WTC11 (cell line): ENCODE results near the gene LENG1. TPM values are rescaled to one million over a fixed set of nuclear protein-coding genes. Genes with fewer than 3 reads are reported as not detected.
"Not testable (repeated sequence)": the region's sequence is repeated elsewhere in the genome, so short reads cannot be mapped to it uniquely, and the experiment has no call there.

Experiments used
- ATAC-seq: fragments of 200-7000 bp; cut with Tn5 transposase; 2 replicates; pipeline ENCODE4 v1.10.0; 2021; ENCODE audit warnings: mild to moderate bottlenecking, moderate library complexity
- CTCF ChIA-PET: fragments of 300-600 bp; sonication (Branson Sonifier 250); formaldehyde crosslinking; loops from one replicate; lab custom pipeline; 2021; ENCODE audit warnings: antibody characterized with exemption; lab: Charles Lee
- POLR2A ChIA-PET: fragments of 350-600 bp; sonication (Branson Sonifier 250); formaldehyde crosslinking; loops from one replicate; lab custom pipeline; 2021; ENCODE audit warnings: antibody characterized with exemption; lab: Charles Lee
- DNase-seq: peaks from one replicate; pipeline ENCODE4 v3.0.0; 2021; ENCODE audit warnings: low spot score
- H3K27ac Mint-ChIP-seq: 2 replicates; pipeline ENCODE4 v1.8.0; 2021; ENCODE audit warnings: mixed read lengths
- H3K27me3 Mint-ChIP-seq: 2 replicates; pipeline ENCODE4 v1.8.0; 2021; ENCODE audit warnings: low read depth, mild to moderate bottlenecking, moderate library complexity, mixed read lengths
- H3K36me3 Mint-ChIP-seq: 2 replicates; pipeline ENCODE4 v1.8.0; 2021; ENCODE audit warnings: mixed read lengths
- H3K4me1 Mint-ChIP-seq: 2 replicates; pipeline ENCODE4 v1.8.0; 2022; ENCODE audit warnings: mixed read lengths
- H3K4me3 Mint-ChIP-seq: 2 replicates; pipeline ENCODE4 v1.8.0; 2021; ENCODE audit warnings: mild to moderate bottlenecking, moderate library complexity, mixed read lengths
- H3K9me3 Mint-ChIP-seq: 2 replicates; pipeline ENCODE4 v1.8.0; 2021; ENCODE audit warnings: mixed read lengths
- AFF4 ChIP-seq: sonication (generic); formaldehyde crosslinking; IDR thresholded peaks from 2 replicates; pipeline ENCODE4 v1.8.1; 2023; ENCODE audit warnings: mild to moderate bottlenecking, missing genetic modification reagents, borderline replicate concordance
- FOXP1 ChIP-seq: sonication (generic); formaldehyde crosslinking; IDR thresholded peaks from 2 replicates; pipeline ENCODE4 v1.8.0; 2022; ENCODE audit warnings: missing genetic modification reagents, mild to moderate bottlenecking, moderate library complexity, borderline replicate concordance
- MAX ChIP-seq: sonication (generic); formaldehyde crosslinking; IDR thresholded peaks from 2 replicates; pipeline ENCODE4 v1.8.0; 2022; ENCODE audit warnings: mild to moderate bottlenecking, missing genetic modification reagents
- OVOL2 ChIP-seq: fragments of 250-450 bp; sonication (Bioruptor Pico); IDR thresholded peaks from 2 replicates; pipeline ENCODE4 v1.9.0; 2021; ENCODE audit warnings: mild to moderate bottlenecking, borderline replicate concordance
- RELA ChIP-seq: sonication (generic); formaldehyde crosslinking; IDR thresholded peaks from 2 replicates; pipeline ENCODE4 v1.8.1; 2022; ENCODE audit warnings: missing genetic modification reagents, mild to moderate bottlenecking, borderline replicate concordance
- SMAD3 ChIP-seq: sonication (generic); formaldehyde crosslinking; IDR thresholded peaks from 2 replicates; pipeline ENCODE4 v1.8.0; 2022; ENCODE audit warnings: missing genetic modification reagents, mild to moderate bottlenecking, borderline replicate concordance
- SMAD4 ChIP-seq: sonication (generic); formaldehyde crosslinking; IDR thresholded peaks from 2 replicates; pipeline ENCODE4 v1.8.0; 2022; ENCODE audit warnings: mild to moderate bottlenecking, missing genetic modification reagents
- ZBTB43 ChIP-seq: sonication (generic); formaldehyde crosslinking; IDR thresholded peaks from 2 replicates; pipeline ENCODE4 v1.8.1; 2023; ENCODE audit warnings: mild to moderate bottlenecking, missing genetic modification reagents
- ZNF121 ChIP-seq: sonication (generic); formaldehyde crosslinking; IDR thresholded peaks from 2 replicates; pipeline ENCODE4 v1.8.0; 2023; ENCODE audit warnings: missing genetic modification reagents
- total RNA-seq: library from RNA; stranded (reverse); gene quantifications from 3 replicates; pipeline ENCODE4 v1.2.3, GENCODE V29; 2021
- TF ChIP-seq, protein P1 (sequence below): sonication (generic); formaldehyde crosslinking; IDR thresholded peaks from 2 replicates; pipeline ENCODE4 v1.8.1; 2023; ENCODE audit warnings: mild to moderate bottlenecking, missing genetic modification reagents
- TF ChIP-seq, protein P2 (sequence below): sonication (generic); formaldehyde crosslinking; IDR thresholded peaks from 2 replicates; pipeline ENCODE4 v1.8.0; 2023; ENCODE audit warnings: missing genetic modification reagents, mild to moderate bottlenecking, borderline replicate concordance
- TF ChIP-seq, protein P3 (sequence below): sonication (generic); formaldehyde crosslinking; IDR thresholded peaks from 2 replicates; pipeline ENCODE4 v1.8.1; 2022; ENCODE audit warnings: low read depth, mild to moderate bottlenecking, moderate library complexity, missing genetic modification reagents, borderline replicate concordance
- TF ChIP-seq, protein P4 (sequence below): sonication (generic); formaldehyde crosslinking; conservative IDR thresholded peaks from 2 replicates; pipeline ENCODE4 v1.8.1; 2022; ENCODE audit warnings: mild to moderate bottlenecking, missing genetic modification reagents

The LENG1 gene
- total RNA-seq, 1 experiment from 2014 or later, result 4.9 TPM

DNA sequence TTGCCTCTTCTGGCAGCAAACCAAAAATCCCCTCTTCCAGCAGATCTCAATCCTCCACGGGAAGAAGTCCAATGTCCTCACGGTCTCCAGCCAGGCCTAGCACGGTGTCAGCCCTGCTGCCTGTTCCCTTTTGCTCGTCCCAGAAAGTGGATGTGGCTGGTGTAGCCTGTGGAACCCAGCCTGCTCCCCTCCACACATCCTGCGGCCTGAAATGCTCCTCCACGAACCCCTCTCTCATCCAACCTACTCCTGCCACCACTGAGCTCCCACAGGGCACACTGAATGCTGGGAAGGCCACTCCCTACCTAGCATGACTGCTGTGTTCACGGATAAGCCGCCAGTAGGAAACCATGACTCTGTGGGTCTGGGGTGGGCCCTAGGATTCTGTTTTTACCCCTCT is 26.8 kb upstream of the LENG1 start (continued):
- no peak for TF ChIP-seq SMAD4
- TF ChIP-seq FOXP1 (CRISPR knock-in tag), result no peak

GRCh38 chr19:54183431-54183830 is 23.9 kb upstream of the LENG1 start:
- no peaks in the 10 kb centered on the region for H3K27me3 Mint-ChIP-seq
- no peak for ATAC-seq
- no peak overlapping the region for H3K4me3 Mint-ChIP-seq
- CTCF ChIA-PET, result interaction anchor here (0.7 to 1.2 kb wide), 2 partner anchors 12 to 82 kb away, joined by 3 read pairs; no protein-coding TSS in a partner anchor
- H3K36me3 Mint-ChIP-seq, result peaks cover 32% of the 10 kb centered on the region
- peaks cover 28% of the 10 kb centered on the region for H3K4me1 Mint-ChIP-seq
- TF ChIP-seq RELA (no peak), ZNF121 (CRISPR knock-in tag) (no peak), MAX (no peak), SMAD3 (CRISPR knock-in tag) (no peak), OVOL2 (no peak)
- TF ChIP-seq, protein P1, sequence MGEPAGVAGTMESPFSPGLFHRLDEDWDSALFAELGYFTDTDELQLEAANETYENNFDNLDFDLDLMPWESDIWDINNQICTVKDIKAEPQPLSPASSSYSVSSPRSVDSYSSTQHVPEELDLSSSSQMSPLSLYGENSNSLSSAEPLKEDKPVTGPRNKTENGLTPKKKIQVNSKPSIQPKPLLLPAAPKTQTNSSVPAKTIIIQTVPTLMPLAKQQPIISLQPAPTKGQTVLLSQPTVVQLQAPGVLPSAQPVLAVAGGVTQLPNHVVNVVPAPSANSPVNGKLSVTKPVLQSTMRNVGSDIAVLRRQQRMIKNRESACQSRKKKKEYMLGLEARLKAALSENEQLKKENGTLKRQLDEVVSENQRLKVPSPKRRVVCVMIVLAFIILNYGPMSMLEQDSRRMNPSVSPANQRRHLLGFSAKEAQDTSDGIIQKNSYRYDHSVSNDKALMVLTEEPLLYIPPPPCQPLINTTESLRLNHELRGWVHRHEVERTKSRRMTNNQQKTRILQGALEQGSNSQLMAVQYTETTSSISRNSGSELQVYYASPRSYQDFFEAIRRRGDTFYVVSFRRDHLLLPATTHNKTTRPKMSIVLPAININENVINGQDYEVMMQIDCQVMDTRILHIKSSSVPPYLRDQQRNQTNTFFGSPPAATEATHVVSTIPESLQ (CRISPR knock-in tag), result no peak
- TF ChIP-seq, protein P2, sequence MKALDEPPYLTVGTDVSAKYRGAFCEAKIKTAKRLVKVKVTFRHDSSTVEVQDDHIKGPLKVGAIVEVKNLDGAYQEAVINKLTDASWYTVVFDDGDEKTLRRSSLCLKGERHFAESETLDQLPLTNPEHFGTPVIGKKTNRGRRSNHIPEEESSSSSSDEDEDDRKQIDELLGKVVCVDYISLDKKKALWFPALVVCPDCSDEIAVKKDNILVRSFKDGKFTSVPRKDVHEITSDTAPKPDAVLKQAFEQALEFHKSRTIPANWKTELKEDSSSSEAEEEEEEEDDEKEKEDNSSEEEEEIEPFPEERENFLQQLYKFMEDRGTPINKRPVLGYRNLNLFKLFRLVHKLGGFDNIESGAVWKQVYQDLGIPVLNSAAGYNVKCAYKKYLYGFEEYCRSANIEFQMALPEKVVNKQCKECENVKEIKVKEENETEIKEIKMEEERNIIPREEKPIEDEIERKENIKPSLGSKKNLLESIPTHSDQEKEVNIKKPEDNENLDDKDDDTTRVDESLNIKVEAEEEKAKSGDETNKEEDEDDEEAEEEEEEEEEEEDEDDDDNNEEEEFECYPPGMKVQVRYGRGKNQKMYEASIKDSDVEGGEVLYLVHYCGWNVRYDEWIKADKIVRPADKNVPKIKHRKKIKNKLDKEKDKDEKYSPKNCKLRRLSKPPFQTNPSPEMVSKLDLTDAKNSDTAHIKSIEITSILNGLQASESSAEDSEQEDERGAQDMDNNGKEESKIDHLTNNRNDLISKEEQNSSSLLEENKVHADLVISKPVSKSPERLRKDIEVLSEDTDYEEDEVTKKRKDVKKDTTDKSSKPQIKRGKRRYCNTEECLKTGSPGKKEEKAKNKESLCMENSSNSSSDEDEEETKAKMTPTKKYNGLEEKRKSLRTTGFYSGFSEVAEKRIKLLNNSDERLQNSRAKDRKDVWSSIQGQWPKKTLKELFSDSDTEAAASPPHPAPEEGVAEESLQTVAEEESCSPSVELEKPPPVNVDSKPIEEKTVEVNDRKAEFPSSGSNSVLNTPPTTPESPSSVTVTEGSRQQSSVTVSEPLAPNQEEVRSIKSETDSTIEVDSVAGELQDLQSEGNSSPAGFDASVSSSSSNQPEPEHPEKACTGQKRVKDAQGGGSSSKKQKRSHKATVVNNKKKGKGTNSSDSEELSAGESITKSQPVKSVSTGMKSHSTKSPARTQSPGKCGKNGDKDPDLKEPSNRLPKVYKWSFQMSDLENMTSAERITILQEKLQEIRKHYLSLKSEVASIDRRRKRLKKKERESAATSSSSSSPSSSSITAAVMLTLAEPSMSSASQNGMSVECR (CRISPR knock-in tag), result no peak
- TF ChIP-seq, protein P3, sequence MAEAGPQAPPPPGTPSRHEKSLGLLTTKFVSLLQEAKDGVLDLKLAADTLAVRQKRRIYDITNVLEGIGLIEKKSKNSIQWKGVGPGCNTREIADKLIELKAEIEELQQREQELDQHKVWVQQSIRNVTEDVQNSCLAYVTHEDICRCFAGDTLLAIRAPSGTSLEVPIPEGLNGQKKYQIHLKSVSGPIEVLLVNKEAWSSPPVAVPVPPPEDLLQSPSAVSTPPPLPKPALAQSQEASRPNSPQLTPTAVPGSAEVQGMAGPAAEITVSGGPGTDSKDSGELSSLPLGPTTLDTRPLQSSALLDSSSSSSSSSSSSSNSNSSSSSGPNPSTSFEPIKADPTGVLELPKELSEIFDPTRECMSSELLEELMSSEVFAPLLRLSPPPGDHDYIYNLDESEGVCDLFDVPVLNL (CRISPR knock-in tag), result 0 out of 2 replicates have a peak, but pooled peaks have one; percentile 2
- TF ChIP-seq, all 79 proteins: peak for 1
- POLR2A ChIA-PET, result no interaction called here
- DNase-seq, result no peak
- H3K27ac Mint-ChIP-seq, result no peak overlapping the region
- no peaks in the 10 kb centered on the region for H3K9me3 Mint-ChIP-seq

DNA sequence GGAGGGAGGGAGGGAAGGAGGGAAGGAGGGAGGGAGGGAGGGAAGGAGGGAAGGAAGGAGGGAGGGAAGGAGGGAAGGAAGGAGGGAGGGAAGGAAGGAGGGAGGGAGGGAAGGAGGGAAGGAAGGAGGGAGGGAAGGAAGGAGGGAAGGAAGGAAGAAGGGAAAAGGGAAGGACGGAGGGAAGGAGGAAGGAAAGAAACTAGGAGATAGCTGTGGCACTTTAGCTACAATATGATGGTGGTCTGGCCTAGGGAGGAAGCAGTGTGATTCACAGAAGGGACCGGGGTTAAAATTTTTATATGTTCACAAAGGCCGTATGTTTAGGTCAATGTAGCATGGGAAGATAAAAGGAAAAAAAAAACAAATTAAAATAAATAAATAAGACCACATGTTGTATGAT is 22.4 kb upstream of the LENG1 start:
- H3K27me3 Mint-ChIP-seq, H3K27ac Mint-ChIP-seq, POLR2A ChIA-PET, H3K4me3 Mint-ChIP-seq, H3K9me3 Mint-ChIP-seq, ATAC-seq, DNase-seq: not testable (repeated sequence)
- CTCF ChIA-PET, result interaction anchor here (1.1 to 1.5 kb wide), 2 partner anchors 9 to 84 kb away, joined by 4 to 6 read pairs; partner anchors contain the start of gene TMC4
- H3K36me3 Mint-ChIP-seq, result peaks cover 30% of the 10 kb centered on the region
- peaks cover 18% of the 10 kb centered on the region for H3K4me1 Mint-ChIP-seq

- ChIA-PET POLR2A (interaction anchor here (1.0 to 1.3 kb wide), 3 partner anchors 9 to 136 kb away, joined by 4 to 13 read pairs (median 5); partner anchors contain the start of gene MBOAT7), CTCF (interaction anchor here (0.7 to 2.3 kb wide), 15 partner anchors 9 to 259 kb away, joined by 3 to 84 read pairs (median 5); partner anchors contain the start of genes CNOT3, MBOAT7, TSEN34 and TTYH1)
- Mint-ChIP-seq H3K4me1 (peaks cover 17% of the 10 kb centered on the region), H3K27ac (no peak overlapping the region), H3K27me3 (no peaks in the 10 kb centered on the region), H3K36me3 (peaks cover 28% of the 10 kb centered on the region), H3K4me3 (no peak overlapping the region), H3K9me3 (no peaks in the 10 kb centered on the region)
- DNase-seq, result no peak
- ATAC-seq, result no peak
- no peak for TF ChIP-seq AFF4
- no peak for TF ChIP-seq ZBTB43 (CRISPR knock-in tag)
- TF ChIP-seq, protein P4, sequence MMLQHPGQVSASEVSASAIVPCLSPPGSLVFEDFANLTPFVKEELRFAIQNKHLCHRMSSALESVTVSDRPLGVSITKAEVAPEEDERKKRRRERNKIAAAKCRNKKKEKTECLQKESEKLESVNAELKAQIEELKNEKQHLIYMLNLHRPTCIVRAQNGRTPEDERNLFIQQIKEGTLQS (CRISPR knock-in tag), result no peak
- TF ChIP-seq, protein P1 (CRISPR knock-in tag), result no peak
Measured at GRCh38 chr19:54180691-54181091, 21.2 kb upstream of the LENG1 start.
